ENCODE measurements around the gene TCTN3.

Gene TCTN3

DNA sequence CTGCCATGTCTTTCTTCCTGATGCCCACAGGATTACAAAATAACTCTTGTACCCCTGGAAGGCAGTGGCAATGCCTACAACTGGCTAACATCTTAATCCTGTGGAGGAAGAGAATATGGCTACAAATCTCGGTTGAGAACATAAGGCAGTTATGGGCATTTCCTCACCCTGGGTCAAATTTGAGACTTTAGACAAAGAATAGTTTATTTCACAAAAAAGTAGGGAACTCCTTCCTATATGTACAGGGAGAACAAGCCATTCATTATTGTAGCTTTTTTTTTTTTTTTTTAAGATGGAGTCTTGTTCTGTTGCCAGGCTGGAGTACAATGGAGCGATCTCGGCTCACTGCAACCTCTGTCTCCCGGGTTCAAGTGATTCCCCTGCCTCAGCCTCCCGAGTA, 39.8 kb downstream of the TCTN3 start:
- Histone ChIP-seq H3K36me3 (ENCODE audit: insufficient read depth, low read depth, low read length) (peaks cover 33% of the 10 kb centered on the region), H3K9me3 (ENCODE audit: insufficient read depth, low read depth, low read length) (peaks cover 5% of the 10 kb centered on the region; the same call in 1 of the 2 replicates), H3K4me3 (ENCODE audit: low read length) (no peak overlapping the region), H3K9ac (ENCODE audit: low read depth, low read length) (no peak overlapping the region), H3K27ac (ENCODE audit: low read length) (no peak overlapping the region), H3K27me3 (ENCODE audit: insufficient read depth, low read length) (no peaks in the 10 kb centered on the region), H3K4me1 (ENCODE audit: insufficient read depth, low read length) (peaks cover 7% of the 10 kb centered on the region; the same call in 1 of the 2 replicates)

DNA sequence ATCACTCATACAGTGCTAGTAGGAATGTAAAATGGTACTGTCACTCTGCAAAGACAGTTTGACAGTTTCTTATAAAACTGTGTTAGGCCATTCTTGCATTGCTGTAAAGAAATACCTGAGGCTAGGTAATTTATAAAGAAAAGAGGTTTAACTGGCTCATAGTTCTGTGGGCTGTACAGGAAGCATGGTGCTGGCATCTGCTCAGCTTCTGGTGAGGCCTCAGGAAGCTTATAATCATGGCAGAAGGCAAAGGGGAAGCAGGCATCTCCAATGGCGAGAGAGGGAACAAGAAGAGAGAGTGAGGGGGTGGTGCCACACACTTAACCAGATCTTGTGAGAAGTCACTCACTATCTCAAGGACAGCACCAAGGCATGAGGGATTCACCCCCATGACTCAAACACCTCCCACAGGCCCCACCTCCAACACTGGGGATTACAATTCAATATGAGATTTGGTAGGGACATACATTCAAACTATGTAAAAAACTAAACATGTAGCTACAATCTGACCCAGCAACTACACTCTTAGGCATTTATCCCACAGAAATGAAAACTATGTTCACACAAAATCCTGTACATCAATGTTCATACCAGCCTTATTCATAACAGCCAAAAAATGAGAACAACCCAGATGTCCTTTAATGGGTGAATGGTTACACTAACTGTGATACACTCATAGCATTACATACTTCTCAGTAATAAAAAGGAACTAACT, 42.2 kb downstream of the TCTN3 start:
- Histone ChIP-seq H3K36me3 (ENCODE audit: insufficient read depth, low read depth, low read length) (peaks cover 57% of the 10 kb centered on the region), H3K9ac (ENCODE audit: low read depth, low read length) (no peak overlapping the region)

DNA sequence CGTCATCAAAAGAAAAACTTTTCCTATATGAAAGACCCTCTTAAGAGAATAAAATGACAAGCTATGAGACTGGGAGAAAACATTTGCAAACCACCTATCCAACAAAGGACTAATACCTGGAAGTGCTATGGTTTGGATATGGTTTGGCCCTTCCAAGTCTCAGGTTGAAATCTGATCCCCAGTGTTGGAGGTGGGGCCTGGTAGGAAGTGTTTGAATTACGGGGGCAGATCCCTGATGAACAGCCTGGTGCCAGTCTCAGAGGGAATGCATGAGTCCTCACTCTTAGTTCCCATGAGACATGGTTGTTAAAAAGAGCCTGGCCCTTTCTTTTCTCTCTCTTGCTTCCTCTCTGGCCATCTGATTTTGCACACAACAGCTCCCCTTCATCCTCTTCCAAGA, 43.5 kb downstream of the TCTN3 start:
- peaks cover 70% of the 10 kb centered on the region for H3K36me3 ChIP-seq (ENCODE audit: insufficient read depth, low read depth, low read length)
- H3K27me3 ChIP-seq (ENCODE audit: insufficient read depth, low read length) = no peaks in the 10 kb centered on the region
- peaks cover 5% of the 10 kb centered on the region; the same call in 1 of the 2 replicates for H3K9me3 ChIP-seq (ENCODE audit: insufficient read depth, low read depth, low read length)
- no peak overlapping the region for H3K27ac ChIP-seq (ENCODE audit: low read length)
- peaks cover 6% of the 10 kb centered on the region; the same call in 1 of the 2 replicates for H3K4me1 ChIP-seq (ENCODE audit: insufficient read depth, low read length)
- no peak overlapping the region for H3K9ac ChIP-seq (ENCODE audit: low read depth, low read length)
- H3K4me3 ChIP-seq (ENCODE audit: low read length) = no peak overlapping the region

More for the DNA sequence above, 42.2 kb downstream of the TCTN3 start:
- Histone ChIP-seq H3K9me3 (ENCODE audit: insufficient read depth, low read depth, low read length) (peaks cover 5% of the 10 kb centered on the region; the same call in 1 of the 2 replicates), H3K27ac (ENCODE audit: low read length) (no peak overlapping the region), H3K4me3 (ENCODE audit: low read length) (no peak overlapping the region), H3K27me3 (ENCODE audit: insufficient read depth, low read length) (no peaks in the 10 kb centered on the region), H3K4me1 (ENCODE audit: insufficient read depth, low read length) (peaks cover 7% of the 10 kb centered on the region; the same call in 1 of the 2 replicates)

- peaks cover 4% of the 10 kb centered on the region; the same call in 1 of the 2 replicates for H3K4me1 ChIP-seq (ENCODE audit: insufficient read depth, low read length)
- H3K9ac ChIP-seq (ENCODE audit: low read depth, low read length) = no peak overlapping the region
- peaks cover 81% of the 10 kb centered on the region for H3K36me3 ChIP-seq (ENCODE audit: insufficient read depth, low read depth, low read length)
- H3K27ac ChIP-seq (ENCODE audit: low read length) = no peak overlapping the region
- no peaks in the 10 kb centered on the region for H3K27me3 ChIP-seq (ENCODE audit: insufficient read depth, low read length)
- H3K9me3 ChIP-seq (ENCODE audit: insufficient read depth, low read depth, low read length) = peaks cover 5% of the 10 kb centered on the region; the same call in 1 of the 2 replicates
- no peak overlapping the region for H3K4me3 ChIP-seq (ENCODE audit: low read length)
Measured at GRCh38 chr10:95648138-95648537, 45.6 kb downstream of the TCTN3 start.

GRCh38 chr10:95646160-95646559, 47.6 kb downstream of the TCTN3 start:
- Histone ChIP-seq H3K27me3 (ENCODE audit: insufficient read depth, low read length) (no peaks in the 10 kb centered on the region), H3K4me3 (ENCODE audit: low read length) (no peak overlapping the region), H3K36me3 (ENCODE audit: insufficient read depth, low read depth, low read length) (peaks cover 76% of the 10 kb centered on the region), H3K9me3 (ENCODE audit: insufficient read depth, low read depth, low read length) (no peaks in the 10 kb centered on the region), H3K9ac (ENCODE audit: low read depth, low read length) (no peak overlapping the region), H3K4me1 (ENCODE audit: insufficient read depth, low read length) (peaks cover 4% of the 10 kb centered on the region; the same call in 1 of the 2 replicates), H3K27ac (ENCODE audit: low read length) (no peak overlapping the region)

DNA sequence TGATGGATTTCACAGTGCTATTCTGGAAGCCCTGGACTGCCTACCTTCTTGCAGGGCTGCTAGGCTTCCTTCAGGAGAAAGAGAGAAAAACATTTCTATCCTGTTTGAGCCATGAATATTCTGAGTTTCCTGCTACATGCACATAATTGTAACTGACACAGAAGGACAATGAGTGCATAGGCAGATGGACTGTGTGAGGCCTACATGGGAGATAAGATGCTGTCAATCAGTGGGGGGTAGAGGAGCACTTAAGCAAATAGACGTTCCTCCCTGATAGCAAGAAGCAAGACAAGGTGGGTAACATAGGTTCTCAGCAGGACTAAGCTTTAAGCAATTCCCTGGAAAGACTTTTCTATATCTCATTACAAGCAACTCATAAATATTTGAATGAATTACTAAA, 48.8 kb downstream of the TCTN3 start:
- Histone ChIP-seq H3K27ac (ENCODE audit: low read length) (no peak overlapping the region), H3K9ac (ENCODE audit: low read depth, low read length) (no peak overlapping the region), H3K4me3 (ENCODE audit: low read length) (no peak overlapping the region), H3K9me3 (ENCODE audit: insufficient read depth, low read depth, low read length) (no peaks in the 10 kb centered on the region), H3K27me3 (ENCODE audit: insufficient read depth, low read length) (no peaks in the 10 kb centered on the region), H3K4me1 (ENCODE audit: insufficient read depth, low read length) (no peaks in the 10 kb centered on the region), H3K36me3 (ENCODE audit: insufficient read depth, low read depth, low read length) (peaks cover 80% of the 10 kb centered on the region)

DNA sequence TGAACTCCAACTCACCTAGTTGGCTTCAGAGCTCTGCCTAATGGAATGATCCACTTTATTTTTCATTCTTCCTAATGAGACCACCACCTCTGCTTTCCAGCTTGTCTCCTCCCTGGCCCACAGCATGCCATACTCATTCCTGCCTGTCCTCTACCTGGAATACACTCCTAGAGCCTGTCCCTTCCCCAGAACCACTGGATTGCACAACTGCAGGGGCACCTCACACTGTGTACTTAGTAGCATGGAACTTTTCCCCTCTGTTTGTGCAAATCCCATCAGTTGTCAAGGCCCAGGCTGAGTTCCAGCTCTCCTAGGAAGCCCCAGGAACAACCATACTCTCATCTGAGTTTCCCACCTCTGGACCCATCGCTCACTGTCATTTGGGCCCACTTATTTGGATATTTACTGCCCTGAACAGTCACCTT, 52.8 kb downstream of the TCTN3 start:
- no peaks in the 10 kb centered on the region for H3K27me3 ChIP-seq (ENCODE audit: insufficient read depth, low read length)
- no peak overlapping the region for H3K27ac ChIP-seq (ENCODE audit: low read length)
- H3K4me1 ChIP-seq (ENCODE audit: insufficient read depth, low read length) = no peaks in the 10 kb centered on the region
- H3K9me3 ChIP-seq (ENCODE audit: insufficient read depth, low read depth, low read length) = no peaks in the 10 kb centered on the region
- H3K36me3 ChIP-seq (ENCODE audit: insufficient read depth, low read depth, low read length) = peaks cover 83% of the 10 kb centered on the region
- no peak overlapping the region for H3K9ac ChIP-seq (ENCODE audit: low read depth, low read length)
- no peak overlapping the region for H3K4me3 ChIP-seq (ENCODE audit: low read length)

GRCh38 chr10:95637911-95638310, 55.8 kb downstream of the TCTN3 start:
- H3K27ac ChIP-seq (ENCODE audit: low read length) = no peak overlapping the region
- no peaks in the 10 kb centered on the region for H3K27me3 ChIP-seq (ENCODE audit: insufficient read depth, low read length)
- H3K4me1 ChIP-seq (ENCODE audit: insufficient read depth, low read length) = no peaks in the 10 kb centered on the region
- H3K36me3 ChIP-seq (ENCODE audit: insufficient read depth, low read depth, low read length) = peaks cover 88% of the 10 kb centered on the region
- H3K9ac ChIP-seq (ENCODE audit: low read depth, low read length) = no peak overlapping the region
- H3K4me3 ChIP-seq (ENCODE audit: low read length) = no peak overlapping the region
- no peaks in the 10 kb centered on the region for H3K9me3 ChIP-seq (ENCODE audit: insufficient read depth, low read depth, low read length)

DNA sequence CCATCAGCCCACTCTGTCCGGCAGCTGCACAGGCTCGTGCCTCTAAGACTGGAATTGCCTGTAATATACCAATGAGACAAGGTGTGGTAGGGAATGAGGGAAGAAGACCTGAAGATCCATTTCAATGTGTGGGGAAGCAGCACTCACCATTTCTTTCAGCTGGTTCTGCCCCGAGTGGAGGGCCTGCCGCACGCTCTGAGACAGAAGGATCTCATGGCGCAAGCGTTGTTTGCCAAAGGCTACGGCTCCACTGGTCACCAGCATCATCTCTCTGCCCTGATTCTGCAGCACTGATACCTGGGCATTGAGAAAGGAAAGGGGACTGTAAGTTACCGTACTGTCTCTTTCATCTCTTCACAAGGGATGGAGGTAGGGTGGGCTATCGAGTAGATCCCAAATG, 56.6 kb downstream of the TCTN3 start:
- no peak overlapping the region for H3K4me3 ChIP-seq (ENCODE audit: low read length)
- no peaks in the 10 kb centered on the region for H3K4me1 ChIP-seq (ENCODE audit: insufficient read depth, low read length)
- no peak overlapping the region for H3K27ac ChIP-seq (ENCODE audit: low read length)
- peaks cover 88% of the 10 kb centered on the region for H3K36me3 ChIP-seq (ENCODE audit: insufficient read depth, low read depth, low read length)
- no peak overlapping the region for H3K9ac ChIP-seq (ENCODE audit: low read depth, low read length)
- no peaks in the 10 kb centered on the region for H3K9me3 ChIP-seq (ENCODE audit: insufficient read depth, low read depth, low read length)
- H3K27me3 ChIP-seq (ENCODE audit: insufficient read depth, low read length) = no peaks in the 10 kb centered on the region

DNA sequence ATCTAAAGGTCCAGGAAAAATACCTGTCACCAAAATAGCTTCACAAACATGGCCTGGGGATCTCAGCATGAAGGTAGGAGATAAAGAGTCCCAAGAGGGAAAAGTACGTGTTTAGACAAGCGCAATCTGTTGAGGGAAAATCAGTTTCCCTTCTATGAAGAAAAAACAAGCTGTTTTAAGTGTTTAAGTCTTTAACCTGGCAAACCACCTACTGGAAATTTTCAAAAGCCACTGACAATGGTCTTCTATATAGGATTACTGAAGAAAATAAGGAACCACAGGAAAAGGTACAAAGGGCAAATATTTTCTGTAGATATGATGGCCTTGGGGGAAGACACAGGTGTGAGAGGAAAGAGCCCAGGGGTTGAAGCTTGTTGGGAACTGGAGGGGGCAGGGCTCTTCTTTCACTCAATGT, 58.4 kb downstream of the TCTN3 start:
- H3K9ac ChIP-seq (ENCODE audit: low read depth, low read length) = no peak overlapping the region
- no peaks in the 10 kb centered on the region for H3K4me1 ChIP-seq (ENCODE audit: insufficient read depth, low read length)
- no peak overlapping the region for H3K27ac ChIP-seq (ENCODE audit: low read length)
- H3K4me3 ChIP-seq (ENCODE audit: low read length) = no peak overlapping the region
- H3K36me3 ChIP-seq (ENCODE audit: insufficient read depth, low read depth, low read length) = peaks cover 93% of the 10 kb centered on the region
- H3K9me3 ChIP-seq (ENCODE audit: insufficient read depth, low read depth, low read length) = no peaks in the 10 kb centered on the region
- H3K27me3 ChIP-seq (ENCODE audit: insufficient read depth, low read length) = no peaks in the 10 kb centered on the region

DNA sequence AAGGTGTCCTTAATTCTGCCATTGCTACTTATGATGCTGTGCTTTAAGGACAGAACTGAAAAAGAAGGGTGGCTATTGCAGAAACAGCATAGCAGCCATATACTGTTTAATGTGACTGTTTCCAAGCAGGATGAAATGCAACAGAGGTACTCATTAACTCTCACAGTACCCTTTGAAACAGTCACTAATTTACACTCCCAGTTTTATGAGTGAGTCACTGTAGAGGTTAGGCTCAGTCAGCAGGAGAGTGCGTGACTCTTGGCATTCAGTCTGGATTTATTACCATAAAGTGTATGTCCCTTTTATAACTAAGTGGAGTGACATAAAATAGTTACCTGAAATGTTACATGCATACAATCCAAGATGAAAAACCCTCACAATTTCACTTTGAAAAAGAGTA, 64.9 kb downstream of the TCTN3 start:
- Histone ChIP-seq H3K4me1 (ENCODE audit: insufficient read depth, low read length) (no peaks in the 10 kb centered on the region), H3K36me3 (ENCODE audit: insufficient read depth, low read depth, low read length) (peaks cover 97% of the 10 kb centered on the region), H3K9ac (ENCODE audit: low read depth, low read length) (no peak overlapping the region), H3K9me3 (ENCODE audit: insufficient read depth, low read depth, low read length) (no peaks in the 10 kb centered on the region), H3K4me3 (ENCODE audit: low read length) (no peak overlapping the region), H3K27ac (ENCODE audit: low read length) (no peak overlapping the region), H3K27me3 (ENCODE audit: insufficient read depth, low read length) (no peaks in the 10 kb centered on the region)

DNA sequence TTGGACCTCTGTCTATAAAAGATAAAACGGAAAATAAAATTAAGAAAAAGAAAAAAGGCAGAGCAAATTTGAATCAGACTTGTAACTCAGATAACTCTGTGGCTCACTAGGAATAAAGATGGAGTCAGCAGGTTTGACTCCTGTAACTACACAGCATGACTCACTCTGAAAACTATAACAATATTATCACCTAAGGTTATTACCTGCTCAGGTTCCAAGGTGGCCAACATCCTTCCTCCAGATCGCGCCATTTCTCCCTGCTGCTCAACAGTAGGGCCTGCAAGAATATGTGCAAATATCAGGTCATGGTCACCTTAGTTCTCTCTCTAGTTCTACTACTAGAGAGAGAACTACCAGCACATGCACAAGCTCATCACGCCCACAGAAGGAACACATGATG, 67.2 kb downstream of the TCTN3 start:
- Histone ChIP-seq H3K4me1 (ENCODE audit: insufficient read depth, low read length) (no peaks in the 10 kb centered on the region), H3K4me3 (ENCODE audit: low read length) (no peak overlapping the region), H3K27me3 (ENCODE audit: insufficient read depth, low read length) (no peaks in the 10 kb centered on the region), H3K27ac (ENCODE audit: low read length) (no peak overlapping the region), H3K9me3 (ENCODE audit: insufficient read depth, low read depth, low read length) (no peaks in the 10 kb centered on the region), H3K9ac (ENCODE audit: low read depth, low read length) (no peak overlapping the region), H3K36me3 (ENCODE audit: insufficient read depth, low read depth, low read length) (peaks cover 86% of the 10 kb centered on the region)
